B cell (primary cell): ENCODE data around the gene STAT4.

Source experiments
- CTCF ChIP-seq: fragments of 200-600 bp; IDR thresholded peaks from one replicate; pipeline ENCODE4 v1.8.0; 2022; ENCODE audit warnings: antibody characterized with exemption, mild to moderate bottlenecking
- EZH2 ChIP-seq: IDR thresholded peaks from 2 replicates; pipeline ENCODE4 v1.6.1; 2012; ENCODE audit warnings: borderline replicate concordance, low read depth, mild to moderate bottlenecking, moderate library complexity, low read length; ENCODE audit not compliant: insufficient read depth, poor library complexity, severe bottlenecking

- TF ChIP-seq CTCF: no peak
- TF ChIP-seq EZH2: no peak
Measured at GRCh38 chr2:191015239-191015638, 135.6 kb downstream of the STAT4 start.
